ENCODE data around the gene MAD1L1.

MAD1L1 gene

GRCh38 chr7:1895664-1896515 lies 336.9 kb downstream of the MAD1L1 start:
- TF ChIP-seq, protein P1, sequence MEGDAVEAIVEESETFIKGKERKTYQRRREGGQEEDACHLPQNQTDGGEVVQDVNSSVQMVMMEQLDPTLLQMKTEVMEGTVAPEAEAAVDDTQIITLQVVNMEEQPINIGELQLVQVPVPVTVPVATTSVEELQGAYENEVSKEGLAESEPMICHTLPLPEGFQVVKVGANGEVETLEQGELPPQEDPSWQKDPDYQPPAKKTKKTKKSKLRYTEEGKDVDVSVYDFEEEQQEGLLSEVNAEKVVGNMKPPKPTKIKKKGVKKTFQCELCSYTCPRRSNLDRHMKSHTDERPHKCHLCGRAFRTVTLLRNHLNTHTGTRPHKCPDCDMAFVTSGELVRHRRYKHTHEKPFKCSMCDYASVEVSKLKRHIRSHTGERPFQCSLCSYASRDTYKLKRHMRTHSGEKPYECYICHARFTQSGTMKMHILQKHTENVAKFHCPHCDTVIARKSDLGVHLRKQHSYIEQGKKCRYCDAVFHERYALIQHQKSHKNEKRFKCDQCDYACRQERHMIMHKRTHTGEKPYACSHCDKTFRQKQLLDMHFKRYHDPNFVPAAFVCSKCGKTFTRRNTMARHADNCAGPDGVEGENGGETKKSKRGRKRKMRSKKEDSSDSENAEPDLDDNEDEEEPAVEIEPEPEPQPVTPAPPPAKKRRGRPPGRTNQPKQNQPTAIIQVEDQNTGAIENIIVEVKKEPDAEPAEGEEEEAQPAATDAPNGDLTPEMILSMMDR (conservative IDR thresholded peaks at IDR 0.05; ENCODE audit: low read depth) = no peak
- ChIA-PET POLR2A (ENCODE audit: low non-redundant PET) (no interaction called here), CTCF (interaction anchor here (0.6 kb wide), 1 partner anchor 14 kb away, joined by 3 read pairs; no protein-coding TSS in a partner anchor)

GRCh38 chr7:1894906-1895663 lies 337.7 kb downstream of the MAD1L1 start:
- peak overlapping the region; percentile 42 for H3K27ac ChIP-seq
- ChIA-PET CTCF (interaction anchor here (0.6 kb wide), 1 partner anchor 13 kb away, joined by 3 read pairs; no protein-coding TSS in a partner anchor), POLR2A (ENCODE audit: low non-redundant PET) (no interaction called here)
- no peak for DNase-seq (ENCODE audit: low spot score)
- TF ChIP-seq, protein P1 (conservative IDR thresholded peaks at IDR 0.05; ENCODE audit: low read depth) = no peak

More at GRCh38 chr7:1895664-1896515, 336.9 kb downstream of the MAD1L1 start:
- H3K27ac ChIP-seq = peak overlapping the region; percentile 42
- DNase-seq (ENCODE audit: low spot score) = no peak

- TF ChIP-seq, protein P1 (conservative IDR thresholded peaks at IDR 0.05; ENCODE audit: low read depth) = no peak
- ChIA-PET CTCF (no interaction called here), POLR2A (ENCODE audit: low non-redundant PET) (no interaction called here)
- no peak for DNase-seq (ENCODE audit: low spot score)
- no peak overlapping the region for H3K27ac ChIP-seq
Observed at GRCh38 chr7:1894313-1894900, 338.3 kb downstream of the MAD1L1 start.

GRCh38 chr7:1893451-1893850 lies 339.3 kb downstream of the MAD1L1 start:
- CTCF ChIA-PET = interaction anchor here (0.9 kb wide), 1 partner anchor 79 kb away, joined by 3 read pairs; no protein-coding TSS in a partner anchor
- TF ChIP-seq, protein P1 (conservative IDR thresholded peaks at IDR 0.05; ENCODE audit: low read depth) = no peak

DNA sequence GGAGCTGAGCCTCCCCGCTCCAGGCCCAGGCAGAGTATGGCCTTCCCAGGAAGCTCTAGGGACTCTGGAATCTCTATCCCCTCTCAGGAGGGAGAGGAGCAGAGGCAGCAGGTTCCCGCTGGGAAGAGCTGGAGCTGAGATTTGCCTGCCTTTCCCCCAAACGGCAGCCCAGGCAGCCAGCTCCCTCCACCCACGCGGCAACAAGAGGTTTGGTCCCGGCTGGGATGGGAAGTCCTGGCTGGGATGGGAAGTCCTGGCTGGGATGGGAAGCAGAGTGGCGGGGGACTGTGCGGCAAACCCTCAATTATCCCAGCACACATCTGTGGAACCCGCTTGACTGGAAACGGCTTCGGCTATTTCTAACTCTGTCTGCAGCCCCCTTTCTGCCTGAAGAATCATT lies 339.7 kb downstream of the MAD1L1 start:
- CTCF ChIA-PET = interaction anchor here (0.9 kb wide), 1 partner anchor 79 kb away, joined by 3 read pairs; no protein-coding TSS in a partner anchor
- DNase-seq (ENCODE audit: low spot score) = no peak
- TF ChIP-seq, protein P1 (conservative IDR thresholded peaks at IDR 0.05; ENCODE audit: low read depth) = no peak
- H3K27ac ChIP-seq = peak overlapping the region; percentile 8; the same call in 1 of the 2 replicates
- POLR2A ChIA-PET (ENCODE audit: low non-redundant PET) = no interaction called here

More at GRCh38 chr7:1893451-1893850, 339.3 kb downstream of the MAD1L1 start:
- POLR2A ChIA-PET (ENCODE audit: low non-redundant PET) = no interaction called here
- H3K27ac ChIP-seq = no peak overlapping the region
- no peak for DNase-seq (ENCODE audit: low spot score)

Data from RWPE1 (cell line).